Duodenal mucosa (tissue), 2 donors: ENCODE measurements around the gene CSF1R.

Source experiments
- H3K27ac ChIP-seq: one replicate; pipeline ENCODE4 v1.7.0; 2013; ENCODE audit warnings: low read depth, low read length
- H3K27me3 ChIP-seq, 2 donors: one replicate each; pipeline ENCODE4 v1.7.0; 2013; ENCODE audit warnings: low read length in 2 of 2, control low read depth in 1 of 2; ENCODE audit not compliant: insufficient read depth in 2 of 2, control insufficient read depth in 1 of 2
- H3K36me3 ChIP-seq, 2 donors: one replicate each; pipeline ENCODE4 v1.7.0; 2013; ENCODE audit warnings: low read length in 2 of 2, control low read depth in 1 of 2; ENCODE audit not compliant: insufficient read depth in 2 of 2, control insufficient read depth in 1 of 2
- H3K4me1 ChIP-seq, 2 donors: one replicate each; pipeline ENCODE4 v1.7.0; 2013; ENCODE audit warnings: low read length in 2 of 2, control low read depth in 1 of 2; ENCODE audit not compliant: insufficient read depth in 2 of 2, control insufficient read depth in 1 of 2
- H3K4me3 ChIP-seq, 2 donors: one replicate each; pipeline ENCODE4 v1.7.0; 2013; ENCODE audit warnings: low read length in 2 of 2, low read depth in 1 of 2
- H3K9ac ChIP-seq, 2 donors: one replicate each; pipeline ENCODE4 v1.7.0; 2013; ENCODE audit warnings: low read length in 2 of 2, low read depth in 1 of 2
- H3K9me3 ChIP-seq, 2 donors: one replicate each; pipeline ENCODE4 v1.7.0; 2013; ENCODE audit warnings: low read length in 2 of 2, control low read depth in 1 of 2; ENCODE audit not compliant: control insufficient read depth in 1 of 2

CSF1R gene

DNA sequence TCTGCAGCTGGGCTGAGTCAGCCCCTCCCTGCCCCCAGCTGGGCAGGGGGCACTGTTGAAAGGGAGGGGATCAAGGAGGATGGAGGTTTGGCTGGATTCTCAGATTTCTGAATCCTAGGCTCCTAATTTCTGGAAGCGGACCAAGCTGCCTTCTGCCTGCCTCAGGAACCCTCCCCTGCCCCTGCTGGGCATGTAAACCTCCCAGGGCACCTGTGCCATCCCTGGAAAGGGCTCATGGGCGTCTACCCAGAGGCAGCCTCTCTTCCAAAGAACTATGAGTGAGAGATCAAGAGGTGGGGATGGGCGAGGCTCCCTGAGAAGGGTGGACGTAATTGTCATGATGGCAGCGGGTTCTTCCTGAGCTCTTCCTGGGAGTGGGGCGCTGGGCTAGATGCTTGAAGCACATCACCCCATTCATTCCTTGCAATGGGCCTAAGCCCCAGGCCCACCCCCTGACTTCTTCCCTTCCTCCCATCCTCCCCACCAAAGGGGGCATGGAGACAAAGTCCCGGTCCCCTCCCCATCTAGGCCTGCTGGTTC lies 21.6 kb downstream of the CSF1R start:
- H3K4me1 ChIP-seq, result peaks cover 0 to 9% of the 10 kb centered on the region in 2 donors
- no peaks in the 10 kb centered on the region for H3K36me3 ChIP-seq
- H3K27ac ChIP-seq, result no peak overlapping the region
- no peaks in the 10 kb centered on the region for H3K9me3 ChIP-seq
- H3K9ac ChIP-seq, result no peak overlapping the region
- no peak overlapping the region for H3K4me3 ChIP-seq
- no peaks in the 10 kb centered on the region for H3K27me3 ChIP-seq

- Histone ChIP-seq H3K36me3 (no peaks in the 10 kb centered on the region), H3K9me3 (no peaks in the 10 kb centered on the region), H3K27ac (no peak overlapping the region)
Observed at GRCh38 chr5:150063638-150064037, 22.7 kb downstream of the CSF1R start.

DNA sequence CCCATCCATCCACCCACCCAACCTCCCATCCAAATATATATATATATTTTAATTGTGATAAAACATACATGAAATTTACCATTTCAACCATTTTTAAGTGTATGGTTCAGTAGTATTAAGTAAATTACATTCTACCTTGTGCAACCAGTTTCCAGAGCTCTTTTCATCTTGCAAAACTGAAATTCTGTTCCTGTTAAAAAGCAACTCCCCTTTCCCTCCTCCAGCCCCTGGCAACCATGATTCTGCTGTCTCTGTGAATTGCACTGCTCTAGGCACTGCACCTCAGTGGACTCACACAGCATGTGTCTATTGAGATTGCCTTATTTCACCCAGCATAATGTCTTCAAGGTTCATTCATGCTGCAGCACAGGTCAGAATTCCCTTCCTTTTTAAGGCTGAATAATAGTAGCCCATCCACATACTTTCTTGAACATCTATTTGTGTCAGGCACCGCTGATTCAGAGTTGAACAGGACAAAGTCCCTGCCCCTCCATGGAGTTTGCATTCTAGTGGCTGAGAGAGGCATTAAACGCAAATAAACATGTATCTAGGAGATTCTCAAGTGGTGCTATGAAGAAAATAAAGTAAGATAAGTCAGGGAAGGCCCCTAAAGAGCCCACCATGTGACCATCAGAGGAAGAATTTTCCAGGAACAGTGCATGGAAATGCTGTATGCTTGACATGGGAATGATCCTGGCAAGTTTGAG lies 24.0 kb downstream of the CSF1R start:
- H3K36me3 ChIP-seq, result no peaks in the 10 kb centered on the region
- H3K27me3 ChIP-seq, result no peaks in the 10 kb centered on the region
- H3K4me3 ChIP-seq, result no peak overlapping the region
- peaks cover 0 to 4% of the 10 kb centered on the region in 2 donors for H3K4me1 ChIP-seq
- no peak overlapping the region for H3K27ac ChIP-seq
- H3K9ac ChIP-seq, result no peak overlapping the region
- no peaks in the 10 kb centered on the region for H3K9me3 ChIP-seq

More at GRCh38 chr5:150063638-150064037, 22.7 kb downstream of the CSF1R start:
- H3K9ac ChIP-seq, result no peak overlapping the region
- no peak overlapping the region for H3K4me3 ChIP-seq
- H3K4me1 ChIP-seq, result peaks cover 0 to 7% of the 10 kb centered on the region in 2 donors
- no peaks in the 10 kb centered on the region for H3K27me3 ChIP-seq

DNA sequence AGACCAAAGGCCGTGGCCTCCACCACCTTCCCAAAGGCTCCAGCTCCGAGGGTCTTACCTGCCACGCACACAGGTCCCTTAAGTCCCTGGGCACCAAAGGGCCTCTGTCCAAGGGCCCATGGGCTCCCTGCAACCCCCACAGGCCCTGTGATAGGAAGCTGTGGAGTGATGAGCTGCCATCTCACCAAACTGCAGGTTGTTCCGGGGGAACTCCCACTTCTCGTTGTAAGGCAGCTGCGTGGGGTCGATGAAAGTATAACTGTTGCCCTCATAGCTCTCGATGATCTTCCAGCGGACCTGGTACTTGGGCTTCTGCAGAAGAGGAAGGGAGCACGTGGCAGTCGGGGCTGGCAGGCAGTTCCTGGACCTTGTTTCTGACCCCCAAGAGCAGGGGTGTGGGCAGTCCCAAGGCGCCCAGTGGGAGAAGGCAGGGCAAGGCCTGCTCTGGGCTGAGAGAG lies 24.8 kb downstream of the CSF1R start:
- Histone ChIP-seq H3K4me3 (no peak overlapping the region), H3K9me3 (no peaks in the 10 kb centered on the region), H3K36me3 (peaks cover 0 to 3% of the 10 kb centered on the region in 2 donors), H3K9ac (no peak overlapping the region), H3K27me3 (no peaks in the 10 kb centered on the region), H3K4me1 (peaks cover 0 to 4% of the 10 kb centered on the region in 2 donors), H3K27ac (no peak overlapping the region)

DNA sequence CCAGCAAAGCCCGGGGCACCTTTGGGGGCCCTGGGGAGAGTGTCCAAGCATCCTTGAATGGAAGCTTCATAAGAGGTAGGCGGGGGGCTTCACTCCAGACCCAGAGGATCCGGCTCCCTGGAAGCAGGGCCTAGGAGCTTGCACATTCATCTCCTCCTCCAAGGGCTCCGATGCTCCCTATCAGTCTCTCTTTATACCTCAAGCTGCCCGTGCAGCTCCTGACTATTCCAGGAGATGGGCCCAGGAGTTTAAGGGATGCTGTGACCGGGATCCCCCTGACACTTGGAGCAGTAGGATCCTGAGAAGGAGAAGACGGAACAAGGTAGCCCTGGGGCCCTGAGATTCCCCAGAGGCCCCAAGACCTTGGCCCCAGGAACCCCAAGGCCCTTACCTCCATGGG lies 25.9 kb downstream of the CSF1R start:
- Histone ChIP-seq H3K27me3 (no peaks in the 10 kb centered on the region), H3K9me3 (no peaks in the 10 kb centered on the region), H3K4me3 (no peak overlapping the region), H3K36me3 (peaks cover 0 to 11% of the 10 kb centered on the region in 2 donors), H3K9ac (no peak overlapping the region), H3K4me1 (peaks cover 0 to 4% of the 10 kb centered on the region in 2 donors), H3K27ac (no peak overlapping the region)

GRCh38 chr5:150059623-150060022 lies 26.7 kb downstream of the CSF1R start:
- H3K9ac ChIP-seq, result no peak overlapping the region

GRCh38 chr5:150058480-150059126 lies 27.8 kb downstream of the CSF1R start:
- Histone ChIP-seq H3K27ac (no peak overlapping the region), H3K27me3 (no peaks in the 10 kb centered on the region), H3K4me1 (no peaks in the 10 kb centered on the region), H3K9me3 (no peaks in the 10 kb centered on the region), H3K36me3 (peaks cover 9 to 27% of the 10 kb centered on the region in 2 donors), H3K9ac (no peak overlapping the region), H3K4me3 (no peak overlapping the region)

More at GRCh38 chr5:150059623-150060022, 26.7 kb downstream of the CSF1R start:
- peaks cover 0 to 4% of the 10 kb centered on the region in 2 donors for H3K4me1 ChIP-seq
- H3K4me3 ChIP-seq, result no peak overlapping the region
- peaks cover 0 to 16% of the 10 kb centered on the region in 2 donors for H3K36me3 ChIP-seq
- no peaks in the 10 kb centered on the region for H3K27me3 ChIP-seq
- no peaks in the 10 kb centered on the region for H3K9me3 ChIP-seq
- H3K27ac ChIP-seq, result no peak overlapping the region

- Histone ChIP-seq H3K9ac (no peak overlapping the region), H3K27ac (no peak overlapping the region), H3K4me1 (no peaks in the 10 kb centered on the region), H3K9me3 (no peaks in the 10 kb centered on the region), H3K4me3 (no peak overlapping the region), H3K36me3 (peaks cover 15 to 33% of the 10 kb centered on the region in 2 donors), H3K27me3 (no peaks in the 10 kb centered on the region)
Observed at GRCh38 chr5:150057996-150058395, 28.4 kb downstream of the CSF1R start.

DNA sequence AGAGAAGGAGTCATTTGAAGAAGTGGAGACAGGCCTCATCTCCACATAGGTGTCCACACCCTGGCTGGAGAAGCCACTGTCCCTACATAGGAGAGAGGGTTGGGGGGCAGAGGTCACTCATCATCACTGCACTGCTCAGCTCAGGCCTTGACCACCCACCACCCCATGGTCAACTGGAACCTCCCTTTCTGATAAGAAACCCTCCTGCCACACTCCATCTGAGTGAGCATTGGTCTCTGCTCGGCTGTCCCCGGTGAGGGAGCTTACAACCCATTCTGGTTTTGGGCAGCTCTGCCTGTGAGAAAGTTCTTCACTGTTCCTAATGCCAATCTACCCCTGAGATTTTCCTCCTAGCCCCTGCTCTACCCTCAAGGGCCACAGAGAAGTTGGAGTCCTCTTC lies 28.8 kb downstream of the CSF1R start:
- Histone ChIP-seq H3K27ac (no peak overlapping the region), H3K36me3 (peaks cover 18 to 37% of the 10 kb centered on the region in 2 donors), H3K4me1 (no peaks in the 10 kb centered on the region)

DNA sequence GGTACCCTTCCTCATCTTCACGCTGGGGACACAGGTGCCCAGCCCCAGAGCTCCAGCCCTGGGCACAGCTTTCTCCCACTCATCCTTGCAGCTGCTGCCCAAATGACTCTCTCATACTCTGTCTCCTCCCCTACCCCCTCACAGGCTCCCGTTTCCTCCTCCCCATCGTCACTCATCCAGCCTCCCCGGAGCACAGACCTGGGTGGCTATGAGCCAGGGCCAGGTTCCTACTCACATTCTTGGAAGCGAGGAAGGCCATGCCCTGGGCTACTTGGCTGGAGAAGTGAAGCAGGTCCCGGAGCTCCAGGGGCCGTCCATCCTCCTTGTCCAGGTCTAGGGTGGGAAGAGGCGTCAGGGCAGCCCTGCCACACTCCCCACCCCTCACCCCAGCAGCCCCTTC lies 29.3 kb downstream of the CSF1R start:
- H3K9ac ChIP-seq, result no peak overlapping the region
- no peaks in the 10 kb centered on the region for H3K9me3 ChIP-seq
- peaks cover 23 to 42% of the 10 kb centered on the region in 2 donors for H3K36me3 ChIP-seq
- H3K4me1 ChIP-seq, result no peaks in the 10 kb centered on the region
- no peak overlapping the region for H3K4me3 ChIP-seq
- no peak overlapping the region for H3K27ac ChIP-seq
- no peaks in the 10 kb centered on the region for H3K27me3 ChIP-seq

More for the DNA sequence above, 28.8 kb downstream of the CSF1R start:
- Histone ChIP-seq H3K9ac (no peak overlapping the region), H3K9me3 (no peaks in the 10 kb centered on the region), H3K4me3 (no peak overlapping the region), H3K27me3 (no peaks in the 10 kb centered on the region)
